ENCODE data around the gene AGPS.
"Not testable (repeated sequence)": the region's sequence is repeated elsewhere in the genome, so short reads cannot be mapped to it uniquely, and the experiment has no call there.

Gene AGPS

DNA sequence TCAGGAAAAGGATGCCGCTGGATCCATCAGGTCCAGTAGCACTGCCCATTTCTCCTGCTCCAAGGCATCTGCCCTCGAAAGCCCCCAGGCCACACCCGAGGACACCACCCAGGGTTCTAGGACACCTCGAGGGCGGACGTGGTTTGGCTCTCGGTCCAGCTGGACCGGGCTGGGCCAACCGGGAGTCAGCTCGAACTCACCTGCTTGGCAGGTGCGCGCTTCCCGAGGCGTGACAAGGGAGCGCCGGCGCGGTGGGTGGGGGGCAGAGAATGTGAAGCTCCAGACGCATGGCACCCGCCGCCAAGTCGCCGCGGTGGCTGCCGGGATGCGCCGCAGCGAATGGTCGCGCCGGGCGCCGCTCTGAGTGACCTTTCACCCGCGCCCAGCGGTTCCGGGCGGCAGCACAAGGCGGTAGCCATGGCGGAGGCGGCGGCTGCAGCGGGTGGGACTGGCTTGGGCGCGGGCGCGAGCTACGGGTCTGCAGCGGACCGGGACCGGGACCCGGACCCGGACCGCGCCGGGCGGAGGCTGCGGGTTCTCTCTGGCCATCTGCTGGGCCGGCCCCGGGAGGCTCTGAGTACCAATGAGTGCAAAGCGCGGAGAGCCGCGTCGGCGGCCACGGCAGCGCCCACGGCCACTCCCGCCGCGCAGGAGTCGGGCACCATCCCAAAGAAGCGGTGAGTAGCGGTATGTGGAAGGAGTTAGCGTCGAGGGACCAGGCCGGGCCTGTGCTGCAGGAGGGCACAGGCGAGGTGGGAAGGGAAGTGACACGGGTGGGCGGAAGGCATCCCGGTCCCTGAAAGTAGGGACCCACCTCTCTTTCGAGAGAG lies at the start of gene AGPS:
Gene AGPS, plus strand, starts transcription at position 401 of the 830 bp plus-strand sequence. Its CDS starts 17 bp downstream, at position 418.
- intact Hi-C loops (cut with DNase I): no loop called here
- DNase-seq: peak; percentile 69 to 97 (median 79)

DNA sequence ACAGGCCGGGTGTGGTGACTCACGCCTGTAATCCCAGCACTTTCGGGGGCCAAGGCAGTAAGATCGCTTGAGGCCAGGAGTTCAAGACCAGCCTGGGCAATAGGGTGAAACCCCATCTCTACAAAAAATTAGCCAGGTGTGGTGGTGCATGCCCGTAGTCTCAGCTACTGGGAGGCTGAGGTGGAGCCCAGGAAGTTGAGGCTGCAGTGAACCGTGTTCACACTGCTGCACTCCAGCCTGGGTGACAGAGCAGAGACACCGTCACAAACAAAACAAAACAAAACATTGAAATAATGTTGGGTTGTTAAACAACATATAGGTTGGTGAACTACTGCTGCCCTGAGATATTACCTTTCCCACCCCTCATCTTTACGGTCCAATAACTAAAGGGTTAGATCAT lies 48.8 kb upstream of the AGPS start:
- intact Hi-C loops (cut with DNase I): no loop called here
- DNase-seq: no peak

DNA sequence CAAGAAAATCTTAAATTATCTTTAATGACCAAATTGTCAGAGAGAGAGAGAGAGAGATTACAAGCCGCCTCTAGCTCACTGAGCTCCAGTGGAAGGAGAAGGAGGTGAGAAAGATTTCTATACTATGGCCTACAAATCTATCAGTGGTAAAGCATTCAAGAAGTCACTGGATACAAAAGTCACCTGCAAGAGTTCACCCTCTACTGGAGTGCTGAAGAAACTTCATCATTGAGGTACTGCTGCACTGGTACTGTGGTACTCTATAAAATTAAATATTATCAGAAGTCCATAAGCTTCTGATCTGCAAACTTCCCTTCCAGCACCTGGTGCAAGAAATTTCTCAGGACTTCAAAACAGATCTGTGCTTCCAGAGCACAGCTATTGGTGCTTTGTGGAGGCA lies 48.3 kb upstream of the AGPS start:
- no peak for DNase-seq
- intact Hi-C loops (cut with DNase I): no loop called here

- no peak for DNase-seq
- intact Hi-C loops (cut with DNase I): no loop called here
Observed at GRCh38 chr2:177346192-177346591, 46.4 kb upstream of the AGPS start.

DNA sequence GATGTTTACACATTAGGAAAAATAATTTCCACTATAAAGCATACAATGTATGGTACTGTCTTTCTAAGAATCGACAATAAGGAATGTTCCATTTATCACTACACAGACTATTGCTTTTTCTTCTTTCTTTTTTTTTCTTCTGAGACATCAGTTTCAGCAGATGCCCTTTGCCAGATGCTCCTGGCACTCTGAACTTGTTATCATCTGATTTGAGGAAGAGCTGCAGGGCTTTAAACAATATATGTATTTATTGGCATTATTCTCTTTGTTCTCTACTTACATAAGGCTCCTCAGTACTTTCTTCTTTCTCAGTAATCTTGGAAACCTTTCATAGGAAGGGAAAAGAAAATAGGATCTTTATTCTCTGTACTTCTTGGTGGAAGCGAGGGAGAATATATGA lies 45.0 kb upstream of the AGPS start:
- DNase-seq: no peak
- intact Hi-C loops (cut with DNase I): no loop called here

GRCh38 chr2:177348118-177348654 lies 44.4 kb upstream of the AGPS start:
- no peak for DNase-seq
- intact Hi-C loops (cut with DNase I): no loop called here

DNA sequence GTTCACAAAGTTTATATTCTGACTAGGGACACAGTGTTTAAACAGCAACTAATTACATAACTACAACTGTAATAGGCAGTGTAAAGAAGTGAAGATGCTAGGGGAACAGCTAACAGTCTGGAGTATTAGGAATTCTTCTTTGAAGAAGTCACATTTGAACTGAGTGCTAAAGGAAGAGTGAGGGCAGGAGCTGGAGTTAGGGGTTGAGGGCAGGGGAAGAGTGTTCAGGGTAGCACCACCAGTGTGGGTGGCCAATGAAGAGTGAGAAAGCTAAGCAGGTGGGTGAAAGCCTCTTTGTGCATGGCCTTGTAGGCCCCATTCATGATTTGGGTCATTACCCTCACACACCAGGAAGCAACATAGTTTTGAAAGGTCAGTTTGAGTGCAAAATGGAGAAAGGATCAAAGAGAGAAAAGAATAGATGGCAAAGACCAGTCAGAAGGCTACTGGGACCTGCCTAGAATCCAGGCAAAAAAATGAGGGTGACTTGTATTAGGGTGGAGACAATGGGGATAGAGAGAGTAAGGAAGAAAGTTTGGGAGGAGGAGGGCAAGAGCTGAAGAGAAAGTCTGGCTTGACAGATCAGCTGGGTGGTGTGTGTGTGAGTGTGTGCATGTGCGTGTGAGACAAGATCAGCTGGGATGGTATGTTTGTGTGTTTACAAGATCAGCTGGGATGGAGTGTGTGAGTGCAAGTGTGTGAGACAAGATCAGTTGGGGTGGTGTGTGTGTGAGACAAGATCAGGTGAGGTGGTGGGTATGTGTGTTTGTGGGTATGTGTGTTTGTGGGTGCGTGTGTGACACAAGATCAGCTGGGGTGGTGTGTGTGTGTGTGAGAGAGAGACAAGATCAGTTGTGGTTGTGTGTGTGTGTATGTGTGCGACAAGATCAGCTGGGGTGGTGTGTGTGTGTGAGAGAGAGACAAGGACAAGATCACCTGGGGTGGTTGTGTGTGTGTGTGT lies 43.6 kb upstream of the AGPS start:
- intact Hi-C loops (cut with DNase I): no loop called here
- DNase-seq: no peak

DNA sequence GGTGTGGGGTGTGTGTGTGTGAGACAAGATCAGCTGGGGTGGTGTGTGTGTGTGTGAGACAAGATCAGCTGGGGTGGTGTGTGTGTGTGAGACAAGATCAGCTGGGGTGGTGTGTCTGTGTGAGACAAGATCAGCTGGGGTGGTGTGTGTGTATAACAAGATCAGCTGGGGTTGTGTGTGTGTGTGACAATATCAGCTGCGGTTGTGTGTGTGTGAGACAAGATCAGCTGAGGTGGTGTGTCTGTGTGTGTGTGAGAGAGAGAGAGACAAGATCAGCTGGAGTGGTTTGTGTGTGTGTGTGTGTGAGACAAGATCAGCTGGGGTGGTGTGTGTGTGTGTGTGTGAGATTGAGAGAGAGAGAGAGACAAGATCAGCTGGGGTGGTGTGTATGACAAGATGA lies 41.9 kb upstream of the AGPS start:
- DNase-seq; intact Hi-C loops (cut with DNase I): not testable (repeated sequence)

DNA sequence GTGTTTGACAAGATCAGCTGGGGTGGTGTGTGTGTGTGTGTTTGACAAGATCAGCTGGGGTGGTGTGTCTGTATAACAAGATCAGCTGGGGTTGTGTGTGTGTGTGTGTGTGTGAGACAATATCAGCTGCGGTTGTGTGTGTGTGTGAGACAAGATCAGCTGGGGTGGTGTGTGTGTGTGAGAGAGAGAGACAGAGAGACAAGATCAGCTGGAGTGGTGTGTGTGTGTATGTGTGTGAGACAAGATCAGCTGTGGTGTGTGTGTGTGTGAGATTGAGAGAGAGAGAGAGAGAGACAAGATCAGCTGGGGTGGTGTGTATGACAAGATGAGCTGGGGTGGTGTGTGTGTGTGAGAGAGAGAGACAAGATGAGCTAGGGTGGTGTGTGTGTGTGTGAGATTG lies 41.5 kb upstream of the AGPS start:
- intact Hi-C loops (cut with DNase I); DNase-seq: not testable (repeated sequence)

DNA sequence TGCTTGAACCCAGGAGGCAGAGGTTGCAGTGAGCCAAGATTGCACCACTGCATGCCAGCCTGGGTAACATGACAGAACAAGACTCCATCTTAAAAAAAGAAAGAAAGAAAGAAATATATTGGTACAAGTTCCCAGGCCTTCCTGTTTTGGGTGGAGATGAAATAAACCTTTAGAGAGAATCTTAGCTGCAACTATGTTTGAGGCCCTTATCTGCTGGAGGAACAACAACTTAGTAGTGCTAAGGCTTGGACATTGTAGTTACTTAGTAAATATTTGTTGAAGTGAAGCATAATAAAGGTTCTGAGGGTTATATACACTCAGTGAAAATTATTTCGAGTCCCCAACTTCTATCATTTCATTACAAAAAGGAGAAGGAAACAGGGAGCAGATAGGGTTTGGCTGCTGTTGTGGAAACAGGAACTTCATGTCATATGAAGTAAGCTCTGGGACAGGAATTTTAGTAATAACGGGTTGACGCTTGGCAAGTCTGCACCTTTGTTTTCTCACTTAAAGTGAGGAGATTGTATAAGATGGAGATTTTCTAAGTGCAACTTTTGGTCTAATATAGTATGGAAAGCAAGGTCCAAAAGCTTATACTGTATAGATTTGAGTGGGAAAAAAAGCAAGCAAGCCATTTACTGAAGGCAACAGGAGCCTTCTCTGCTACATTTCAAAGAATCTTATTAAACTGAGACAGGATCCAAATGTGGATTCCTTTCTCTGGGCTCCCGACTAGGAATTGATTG lies 40.0 kb upstream of the AGPS start:
- no peak for DNase-seq
- intact Hi-C loops (cut with DNase I): no loop called here

- intact Hi-C loops (cut with DNase I): no loop called here
- DNase-seq: no peak
Observed at GRCh38 chr2:177353187-177353478, 39.4 kb upstream of the AGPS start.

- DNase-seq; intact Hi-C loops (cut with DNase I): not testable (repeated sequence)
Observed at GRCh38 chr2:177354541-177354940, 38.0 kb upstream of the AGPS start.

DNA sequence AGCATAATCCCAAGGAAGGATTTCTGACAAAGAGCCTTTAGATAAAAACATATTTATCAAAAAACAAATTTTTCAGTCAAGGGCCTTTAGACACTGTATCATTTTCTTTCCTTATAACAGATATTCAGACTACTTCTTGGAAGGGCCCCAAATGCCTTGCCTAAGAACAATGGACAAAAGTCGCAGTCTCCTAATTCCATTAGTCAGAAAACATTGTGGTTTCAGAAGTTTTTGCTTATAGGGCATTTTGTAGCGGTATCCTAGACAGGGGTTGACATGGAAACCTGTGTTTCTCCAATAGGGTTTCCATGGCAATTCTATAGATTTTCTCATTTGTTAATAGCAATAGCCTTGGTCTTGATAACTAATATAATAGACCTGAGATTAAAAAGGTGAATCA lies 36.7 kb upstream of the AGPS start:
- intact Hi-C loops (cut with DNase I): no loop called here
- DNase-seq: no peak

DNA sequence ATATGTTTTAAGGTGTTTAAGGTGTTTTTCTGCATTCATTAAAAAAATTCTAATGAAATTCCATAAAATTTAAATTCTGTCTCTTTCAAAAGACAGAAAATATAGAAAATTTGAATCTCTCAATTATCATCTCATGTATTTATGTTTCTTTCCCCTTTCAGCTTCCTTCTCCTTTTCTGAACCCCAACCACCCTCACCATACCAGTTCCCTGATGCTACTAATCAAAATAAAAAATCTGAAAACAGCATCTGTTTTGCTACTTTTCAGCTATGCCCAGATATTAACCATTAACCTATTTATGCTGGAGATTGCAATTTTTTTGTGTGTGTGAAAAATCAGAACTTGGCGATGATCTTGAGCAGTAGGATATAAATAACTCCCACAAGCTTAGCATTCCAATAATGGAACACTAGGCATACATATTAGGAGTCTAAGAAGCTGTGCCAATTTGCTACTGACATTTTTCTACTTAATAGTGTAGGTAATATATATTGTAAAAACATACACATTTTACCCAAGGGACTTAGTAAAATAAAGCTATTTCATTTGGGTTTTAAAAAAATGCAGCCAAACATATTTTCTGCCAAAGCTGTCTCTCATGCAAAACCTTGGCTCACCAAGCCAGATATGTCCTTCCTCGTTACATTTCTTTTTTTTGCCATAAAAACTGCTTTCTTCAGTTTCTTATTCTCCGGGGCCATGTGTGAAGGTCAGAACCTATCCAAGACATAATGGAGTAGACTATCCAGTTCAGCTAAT lies 32.6 kb upstream of the AGPS start:
- intact Hi-C loops (cut with DNase I): no loop called here
- DNase-seq: no peak

GRCh38 chr2:177362499-177362898 lies 30.1 kb upstream of the AGPS start:
- peak in 6 of 10 donors; percentile 9 to 88 (median 44) for DNase-seq
- intact Hi-C loops (cut with DNase I): no loop called here

- peak in 8 of 10 donors; percentile 28 to 88 (median 47) for DNase-seq
Observed at GRCh38 chr2:177363332-177363731, 29.2 kb upstream of the AGPS start.

GRCh38 chr2:177365764-177366163 lies 26.8 kb upstream of the AGPS start:
- DNase-seq; intact Hi-C loops (cut with DNase I): not testable (repeated sequence)

More at GRCh38 chr2:177363332-177363731, 29.2 kb upstream of the AGPS start:
- intact Hi-C loops (cut with DNase I): no loop called here

DNA sequence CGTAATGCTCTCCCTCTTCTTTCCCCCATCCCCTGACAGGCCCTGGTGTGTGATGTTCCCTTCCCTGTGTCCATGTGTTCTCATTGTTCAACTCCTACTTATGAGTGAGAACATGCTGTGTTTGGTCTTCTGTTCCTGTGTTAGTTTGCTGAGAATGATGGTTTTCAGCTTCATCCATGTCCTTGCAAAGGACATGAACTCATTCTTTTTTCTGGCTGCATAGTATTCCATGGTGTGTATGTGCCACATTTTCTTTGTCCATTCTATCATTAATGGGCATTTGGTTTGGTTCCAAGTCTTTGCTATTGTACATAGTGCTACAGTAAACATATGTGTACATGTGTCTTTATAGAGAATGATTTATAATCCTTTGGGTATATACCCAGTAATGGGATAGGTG lies 24.6 kb upstream of the AGPS start:
- intact Hi-C loops (cut with DNase I); DNase-seq: not testable (repeated sequence)

DNA sequence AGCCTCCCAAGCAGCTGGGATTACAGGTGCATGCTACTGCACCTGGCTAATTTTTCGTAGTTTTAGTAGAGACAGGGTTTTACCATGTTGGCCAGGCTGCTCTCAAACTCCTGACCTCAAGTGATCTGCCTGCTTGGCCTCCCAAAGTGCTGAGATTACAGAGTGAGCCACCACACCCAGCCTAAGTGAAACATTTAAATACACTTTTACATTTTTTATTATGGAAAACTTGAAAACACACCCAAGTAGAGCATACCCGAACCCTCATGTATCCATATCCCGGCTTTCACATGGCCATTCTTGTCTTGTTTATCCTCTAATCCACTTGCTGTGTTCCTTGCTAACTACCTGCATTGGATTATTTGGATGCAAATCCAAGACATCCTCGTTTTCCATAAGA lies 13.2 kb upstream of the AGPS start:
- intact Hi-C loops (cut with DNase I): no loop called here
- DNase-seq: no peak

- no peak for DNase-seq
- intact Hi-C loops (cut with DNase I): no loop called here
Observed at GRCh38 chr2:177380181-177380580, 12.4 kb upstream of the AGPS start.

Data from posterior cingulate gyrus (tissue), 11 donors.